Renal pelvis (tissue), 4 donors: Measurements from ENCODE around the gene SPHK1. TPM values are rescaled to one million over a fixed set of nuclear protein-coding genes. Genes with fewer than 3 reads are reported as not detected.

Experiments used
- DNase-seq: peaks from one replicate; pipeline ENCODE4 v3.0.0-alpha.2; 2013
- polyA plus RNA-seq, 3 donors: library from polyadenylated mRNA; unstranded; fragments of 120-200 nt; gene quantifications; one replicate each; pipeline ENCODE4 v1.2.1, GENCODE V29; 2013; ENCODE audit not compliant: insufficient read length in 3 of 3

SPHK1 gene
- polyA plus RNA-seq, 3 donors: 2.7 to 4.9 (median 4.9) TPM

- no peak for DNase-seq
Measured at GRCh38 chr17:76383546-76384221, 725 bp upstream of the SPHK1 start.

DNA sequence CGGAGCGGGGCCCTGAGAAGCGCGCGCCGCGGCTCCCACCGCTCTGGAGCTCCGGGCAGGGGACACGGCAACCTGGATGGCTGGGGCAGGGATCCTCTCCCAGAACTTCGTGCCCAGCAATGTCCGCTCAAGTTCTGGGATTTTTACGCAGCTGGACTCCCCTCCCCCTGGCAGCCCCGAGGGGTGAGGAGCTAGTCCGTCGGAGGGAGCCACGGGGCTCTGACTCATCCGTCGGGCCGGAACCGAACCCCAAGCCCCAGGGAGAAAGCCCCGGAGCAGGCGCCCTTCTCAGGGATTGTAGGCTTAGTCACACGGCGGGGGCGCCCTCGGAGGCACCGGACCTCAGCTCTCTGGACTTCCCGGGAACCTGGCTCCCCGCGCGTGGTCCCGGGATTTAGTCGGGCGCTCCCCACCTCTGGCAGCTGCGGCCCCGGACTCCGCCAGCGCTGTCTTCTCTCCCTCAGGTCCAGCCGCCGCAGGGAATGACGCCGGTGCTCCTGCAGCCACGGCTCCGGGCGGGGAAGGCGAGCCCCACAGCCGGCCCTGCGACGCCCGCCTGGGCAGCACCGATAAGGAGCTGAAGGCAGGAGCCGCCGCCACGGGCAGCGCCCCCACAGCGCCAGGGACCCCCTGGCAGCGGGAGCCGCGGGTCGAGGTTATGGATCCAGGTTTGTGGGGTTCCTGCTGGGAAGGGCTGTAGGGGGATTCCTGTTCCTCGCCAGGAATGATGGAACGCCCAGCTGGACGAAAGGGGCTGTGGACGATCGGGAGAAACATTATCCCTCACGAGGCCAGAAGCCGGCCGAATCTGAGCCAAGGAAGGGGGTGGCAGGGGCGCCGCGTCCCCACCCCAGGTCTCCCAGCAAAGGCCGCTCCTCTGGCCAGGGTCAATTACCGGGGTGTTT, 830 bp downstream of the SPHK1 start:
- no peak for DNase-seq

DNA sequence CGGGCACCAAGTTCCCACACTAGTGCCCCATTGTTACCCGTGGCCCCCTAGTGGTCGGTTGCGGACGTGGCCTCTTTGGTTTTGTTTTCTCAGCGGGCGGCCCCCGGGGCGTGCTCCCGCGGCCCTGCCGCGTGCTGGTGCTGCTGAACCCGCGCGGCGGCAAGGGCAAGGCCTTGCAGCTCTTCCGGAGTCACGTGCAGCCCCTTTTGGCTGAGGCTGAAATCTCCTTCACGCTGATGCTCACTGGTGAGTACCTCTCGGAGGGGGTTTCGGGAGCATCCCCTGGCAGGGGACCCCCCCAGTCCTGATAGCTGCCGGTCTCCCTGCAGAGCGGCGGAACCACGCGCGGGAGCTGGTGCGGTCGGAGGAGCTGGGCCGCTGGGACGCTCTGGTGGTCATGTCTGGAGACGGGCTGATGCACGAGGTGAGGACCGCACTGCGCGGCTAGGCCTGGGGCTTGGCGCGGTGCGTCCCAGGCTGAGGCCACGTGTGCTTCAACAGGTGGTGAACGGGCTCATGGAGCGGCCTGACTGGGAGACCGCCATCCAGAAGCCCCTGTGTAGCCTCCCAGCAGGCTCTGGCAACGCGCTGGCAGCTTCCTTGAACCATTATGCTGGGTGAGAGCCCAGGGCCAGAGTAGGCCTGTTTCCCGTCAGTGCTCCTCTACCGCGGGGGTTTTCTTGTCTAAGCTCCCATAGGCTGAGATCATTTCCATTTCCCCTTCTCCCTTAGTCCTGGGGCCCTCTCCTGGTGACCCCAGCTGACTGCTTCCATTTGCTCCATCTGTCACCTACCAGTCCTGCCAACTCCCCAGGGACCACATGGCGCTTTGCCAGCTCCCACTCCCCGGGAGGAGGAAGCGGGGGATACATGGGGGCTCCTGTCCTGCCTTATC, 1.7 kb downstream of the SPHK1 start:
- no peak for DNase-seq

GRCh38 chr17:76386966-76387765, 2.8 kb downstream of the SPHK1 start:
- DNase-seq: no peak

GRCh38 chr17:76388966-76389888, 4.8 kb downstream of the SPHK1 start:
- no peak for DNase-seq

DNA sequence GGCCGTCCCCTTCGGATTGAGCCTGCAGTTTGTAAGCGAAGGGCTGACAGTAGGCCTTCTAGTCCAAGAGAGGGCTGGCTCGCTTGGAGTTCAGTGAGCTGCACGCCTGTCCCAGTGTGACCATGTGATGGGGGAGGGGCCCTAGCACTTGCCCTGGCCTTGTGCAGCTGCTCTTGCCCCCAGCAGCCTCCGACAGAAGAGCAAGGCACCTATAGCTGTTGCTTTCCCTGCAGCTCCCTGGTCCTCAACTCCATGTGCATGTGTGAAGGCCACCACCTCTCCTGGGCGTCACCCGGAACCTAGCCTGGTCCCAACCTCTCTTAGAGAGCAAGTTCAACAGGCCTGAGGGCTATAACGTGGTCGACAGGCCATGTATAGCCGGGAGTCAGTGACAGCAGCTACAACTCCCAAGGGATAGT, 5.6 kb downstream of the SPHK1 start:
- DNase-seq: no peak

GRCh38 chr17:76391200-76391715, 6.8 kb downstream of the SPHK1 start:
- no peak for DNase-seq

DNA sequence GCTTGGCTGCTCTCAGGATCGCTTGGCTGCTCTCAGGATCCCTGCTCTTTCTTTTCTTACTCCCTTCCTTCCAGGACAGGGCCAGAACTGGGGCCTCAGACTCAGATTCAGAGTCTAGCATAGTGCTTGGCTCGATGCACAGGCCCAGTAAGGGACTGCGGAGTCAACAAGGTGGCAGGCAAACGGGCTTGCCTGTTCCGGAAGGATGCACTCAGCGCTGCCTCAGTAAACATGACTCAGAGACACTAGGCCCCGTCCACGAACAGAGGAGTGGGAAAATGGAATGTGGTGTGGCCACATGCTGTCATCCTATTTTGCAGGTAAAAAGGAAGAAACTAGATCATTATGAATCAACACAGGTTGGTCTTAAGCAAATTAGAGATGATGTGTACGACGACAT, 9.8 kb downstream of the SPHK1 start:
- DNase-seq: no peak

GRCh38 chr17:76395980-76396379, 11.6 kb downstream of the SPHK1 start:
- no peak for DNase-seq

DNA sequence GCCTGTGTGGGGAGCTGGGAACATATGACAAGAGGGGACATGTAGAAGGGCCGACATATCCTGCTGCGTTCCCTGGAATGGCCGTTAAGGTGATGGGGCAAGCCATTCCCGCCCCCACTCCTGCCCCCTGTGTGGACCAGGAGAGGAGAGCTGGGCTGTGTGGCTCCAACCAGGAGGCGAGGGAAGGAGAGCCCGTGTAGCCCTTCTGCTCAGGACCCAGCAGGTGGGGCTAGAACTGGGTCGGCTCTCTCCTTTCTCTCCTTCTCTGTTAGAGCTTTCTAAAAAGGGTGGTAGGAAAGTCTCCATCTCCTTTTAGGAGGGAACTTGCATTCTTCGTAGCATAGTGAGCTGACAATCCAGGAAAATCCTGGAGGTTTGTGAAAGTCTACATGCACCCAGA, 12.8 kb downstream of the SPHK1 start:
- no peak for DNase-seq

- peak; percentile 87 for DNase-seq
Measured at GRCh38 chr17:76397687-76398522, 13.5 kb downstream of the SPHK1 start.

DNA sequence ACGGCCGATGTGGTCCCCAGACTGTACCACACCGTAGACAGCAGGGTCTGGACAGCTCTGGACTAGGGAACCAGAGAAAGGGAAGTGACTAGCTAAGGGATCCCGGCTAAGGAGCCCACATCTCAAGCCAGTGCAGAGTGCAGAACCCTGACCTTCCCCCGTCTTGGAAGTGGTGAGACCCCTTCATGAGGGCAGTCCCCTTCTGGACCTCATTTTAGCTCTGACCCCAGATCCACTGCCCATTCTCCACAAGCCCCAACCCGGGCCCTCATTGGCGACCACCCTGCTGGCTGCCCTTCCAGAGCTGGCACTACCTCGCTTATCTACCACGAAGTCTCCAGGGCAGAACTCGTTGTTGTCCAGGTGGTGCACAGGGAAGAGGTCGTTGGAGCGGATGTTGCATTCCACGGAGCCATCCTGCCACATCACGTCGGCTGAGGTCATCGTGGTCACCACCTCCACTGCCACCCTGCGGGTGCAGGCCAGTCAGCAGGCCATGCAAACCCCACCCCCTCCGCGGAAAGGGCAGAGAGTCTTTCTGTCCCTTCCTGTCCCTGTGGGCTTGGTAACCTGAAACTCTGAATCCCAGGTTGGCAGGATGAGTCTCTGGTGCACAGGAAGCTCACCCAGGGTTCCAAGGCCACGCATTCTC, 14.2 kb downstream of the SPHK1 start:
- DNase-seq: no peak

DNA sequence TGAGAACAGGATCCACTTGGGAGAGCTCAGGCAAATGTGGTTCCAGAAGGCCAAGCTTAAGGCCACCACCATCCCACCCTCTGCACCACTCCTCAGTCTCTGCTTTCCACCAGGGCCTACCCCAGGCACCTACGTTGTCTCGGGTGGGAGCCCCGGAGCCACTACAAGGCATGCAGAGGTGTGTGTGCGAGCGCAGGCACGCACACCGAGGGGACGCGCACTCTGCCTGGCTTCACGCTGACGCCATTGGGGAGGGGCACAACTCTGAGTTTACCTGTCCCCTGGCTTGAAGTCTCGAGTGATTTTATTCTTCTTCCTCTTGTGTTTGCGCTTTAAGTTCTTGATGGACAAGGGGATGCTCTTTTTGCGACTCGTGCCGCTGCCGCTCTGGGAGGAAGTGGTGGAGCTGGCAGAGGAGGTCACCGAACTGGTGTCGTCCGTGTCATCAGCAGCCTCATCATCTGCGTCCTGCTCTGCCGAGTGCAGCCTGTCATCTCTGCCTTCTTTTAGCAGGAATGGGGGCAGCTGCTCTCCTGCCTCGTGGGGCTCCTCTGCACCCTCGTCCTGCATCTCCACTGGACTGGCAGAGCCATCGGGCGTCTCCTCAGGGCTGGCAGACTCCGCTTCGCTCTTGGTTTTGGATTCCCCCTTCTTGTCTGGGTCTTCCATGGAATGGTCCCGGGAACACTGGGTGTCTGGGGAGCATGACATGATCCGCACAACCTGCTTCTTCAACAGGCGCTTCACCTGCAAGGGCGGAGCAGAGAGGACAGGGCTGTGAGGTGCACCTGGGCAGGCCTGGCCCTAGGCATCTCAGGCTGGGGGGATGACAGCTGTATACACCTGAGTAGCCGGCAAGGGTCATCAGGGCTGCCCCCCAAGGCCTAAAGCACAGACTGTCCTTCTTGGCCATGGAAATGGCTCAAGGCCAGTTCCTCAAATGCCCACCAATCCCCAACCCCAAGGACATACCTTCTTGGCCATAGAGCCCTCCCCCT, 15.1 kb downstream of the SPHK1 start:
- DNase-seq: no peak

GRCh38 chr17:76402711-76403110, 18.3 kb downstream of the SPHK1 start:
- no peak for DNase-seq

DNA sequence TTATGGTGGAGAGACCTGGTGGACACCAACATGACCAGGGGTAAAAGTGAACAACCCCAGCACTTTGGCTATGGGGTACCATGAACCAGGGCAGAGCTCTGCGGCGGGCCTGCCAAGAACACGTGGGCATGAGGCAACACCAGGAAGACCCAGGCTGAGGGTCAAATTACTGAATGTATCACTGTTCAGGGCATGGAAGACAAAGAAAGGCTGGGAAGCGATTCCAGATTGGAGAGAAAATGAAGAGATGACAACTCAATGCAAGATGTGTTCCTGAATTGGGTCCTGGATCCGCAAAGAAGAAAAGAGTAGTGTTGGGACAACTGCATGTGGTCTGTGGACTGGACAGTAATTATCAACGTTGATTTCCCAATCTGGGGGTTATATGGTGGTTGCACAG, 19.8 kb downstream of the SPHK1 start:
- DNase-seq: no peak

DNA sequence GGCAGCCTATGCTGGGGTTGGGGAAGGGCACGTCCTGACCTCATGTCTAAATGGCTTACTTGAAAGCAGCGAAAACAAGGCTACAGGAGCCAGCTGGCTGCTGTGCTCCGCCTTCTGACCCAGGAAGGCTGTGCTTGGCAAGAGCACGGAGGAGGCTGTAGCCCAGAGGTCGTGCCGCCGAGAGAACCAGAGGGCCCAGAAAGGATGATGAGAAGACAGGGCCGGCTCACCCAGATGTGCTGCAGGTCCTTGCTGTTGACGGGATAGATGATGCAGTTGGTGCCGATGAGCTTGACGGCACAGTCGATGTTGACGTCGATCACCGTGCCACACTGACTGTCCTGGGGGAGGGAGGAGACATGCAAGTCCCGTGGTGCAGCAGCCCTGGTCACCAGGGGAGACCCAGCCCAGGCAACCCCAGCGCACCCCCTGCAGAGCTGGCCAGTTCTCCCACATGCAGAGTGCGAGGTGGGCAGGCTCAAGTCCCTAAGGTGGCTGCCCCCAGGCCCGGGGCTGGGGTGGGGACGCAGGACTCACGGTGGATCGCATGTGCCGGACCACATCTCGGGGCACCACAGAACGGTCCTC, 20.7 kb downstream of the SPHK1 start:
- no peak for DNase-seq

DNA sequence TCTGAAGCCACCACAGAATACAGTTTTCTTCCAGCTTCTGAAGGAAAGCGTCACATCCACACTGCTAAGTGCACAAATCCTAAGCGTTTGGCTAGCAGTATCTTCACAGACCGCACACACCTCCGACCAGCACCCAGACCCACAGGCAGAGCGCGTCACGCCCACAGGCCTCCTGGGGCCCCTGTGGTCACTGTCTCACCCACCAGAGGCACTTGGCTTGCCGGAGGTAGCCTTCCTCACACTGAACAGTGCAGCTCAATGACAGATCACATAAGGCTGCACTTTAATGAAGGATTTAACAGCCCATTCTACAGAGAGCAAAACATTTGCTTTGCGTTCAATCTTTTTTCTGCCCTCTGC, 21.2 kb downstream of the SPHK1 start:
- no peak for DNase-seq
